ENCODE measurements around the gene ROMO1.

ROMO1 gene

DNA sequence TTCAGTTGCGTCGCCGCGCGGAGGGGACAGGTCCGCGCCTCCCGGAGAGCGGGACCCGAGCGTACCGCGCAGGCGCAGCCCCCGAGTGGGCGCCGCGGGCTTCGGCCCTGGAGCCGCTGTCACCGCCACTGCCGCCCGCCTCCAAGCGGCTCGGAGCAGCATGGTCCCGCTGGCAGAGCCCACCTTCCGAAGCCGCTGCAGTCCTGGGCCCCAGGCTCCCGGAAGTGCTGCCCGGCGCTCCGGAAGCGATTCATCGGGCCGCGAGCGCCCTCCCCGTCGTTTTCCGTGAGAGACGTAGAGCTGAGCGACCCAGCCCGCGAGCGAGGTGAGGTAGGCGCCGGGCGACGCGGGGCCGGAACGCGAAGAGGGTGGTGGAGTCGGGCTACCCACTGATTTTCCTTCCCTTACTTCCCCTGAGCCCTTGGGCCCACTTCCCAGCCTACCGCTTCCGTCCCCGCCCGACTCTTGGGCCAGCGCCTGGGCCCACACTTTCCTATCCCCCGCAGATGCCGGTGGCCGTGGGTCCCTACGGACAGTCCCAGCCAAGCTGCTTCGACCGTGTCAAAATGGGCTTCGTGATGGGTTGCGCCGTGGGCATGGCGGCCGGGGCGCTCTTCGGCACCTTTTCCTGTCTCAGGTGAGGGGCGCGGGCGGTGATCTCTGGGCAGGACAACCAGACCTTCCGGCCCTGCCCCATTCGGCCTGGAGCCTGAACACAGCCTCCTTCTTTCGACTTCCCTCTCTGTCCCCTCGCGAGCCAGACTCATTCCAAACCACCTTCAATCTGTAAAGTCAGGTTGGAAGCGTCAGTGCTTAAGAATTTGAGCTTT lies at the start of gene ROMO1, which contains the start of gene NFS1:
Gene ROMO1, plus strand, starts transcription at position 279 of the 830 bp plus-strand sequence. Its CDS starts 228 bp downstream, at position 507.
Gene NFS1, minus strand, starts transcription at position 226 of the 830 bp plus-strand sequence. Its CDS starts 64 bp downstream, at position 162.
- peak; percentile 92 for DNase-seq

DNA sequence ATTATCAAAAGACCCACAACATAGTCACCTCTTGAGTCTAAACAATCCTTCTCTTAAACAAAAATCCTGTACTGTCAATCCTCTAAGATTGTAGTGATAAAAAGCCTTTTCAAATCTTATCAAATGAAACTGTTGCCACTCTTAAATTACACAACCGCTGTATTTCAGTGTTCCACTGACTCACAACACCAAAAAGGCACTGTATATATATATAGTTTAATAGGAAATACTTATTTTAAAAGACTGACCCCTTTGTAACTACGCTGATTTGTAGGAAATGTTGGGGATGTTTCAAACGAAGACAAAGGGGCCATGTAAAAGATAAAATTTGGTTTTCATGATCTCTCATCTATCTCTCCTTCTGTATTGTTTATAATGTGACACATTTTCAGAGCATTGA lies 48.6 kb upstream of the ROMO1 start:
- no peak for DNase-seq

DNA sequence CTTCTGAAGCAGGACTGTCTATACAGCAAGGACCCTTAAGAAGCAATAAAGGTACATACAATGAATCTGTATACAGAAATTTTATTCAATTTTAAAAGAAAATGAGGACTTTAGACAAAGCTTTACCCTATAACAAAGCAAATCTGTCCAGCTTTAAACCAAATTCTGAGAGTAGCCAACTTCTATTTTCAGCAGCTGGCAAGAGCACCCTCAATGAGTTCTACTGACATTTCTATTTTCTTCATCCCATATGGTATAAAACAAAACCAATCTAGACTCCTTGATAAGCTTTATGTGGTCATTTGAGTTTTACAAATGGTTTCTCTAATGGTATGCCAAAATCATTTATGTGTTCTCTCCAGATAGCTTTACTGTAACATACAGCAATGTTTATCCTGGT lies 47.2 kb upstream of the ROMO1 start:
- DNase-seq: no peak

GRCh38 chr20:35652641-35653429 lies 46.4 kb upstream of the ROMO1 start:
- no peak for DNase-seq

DNA sequence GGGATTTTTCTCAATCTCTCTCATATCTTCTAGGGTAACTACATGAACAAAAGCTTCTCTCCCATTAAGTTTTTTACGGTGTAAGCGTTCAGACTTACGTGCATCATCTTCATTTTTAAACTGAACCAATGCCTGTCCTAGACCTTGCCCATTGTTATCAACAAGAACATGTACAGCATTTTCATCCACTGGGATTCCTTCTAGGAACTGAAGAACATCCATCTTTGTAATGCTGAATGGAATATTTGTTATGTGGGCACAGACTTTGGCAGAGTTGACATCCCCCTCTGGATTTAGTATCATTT lies 45.8 kb upstream of the ROMO1 start:
- no peak for DNase-seq

GRCh38 chr20:35653893-35654292 lies 45.3 kb upstream of the ROMO1 start:
- no peak for DNase-seq

DNA sequence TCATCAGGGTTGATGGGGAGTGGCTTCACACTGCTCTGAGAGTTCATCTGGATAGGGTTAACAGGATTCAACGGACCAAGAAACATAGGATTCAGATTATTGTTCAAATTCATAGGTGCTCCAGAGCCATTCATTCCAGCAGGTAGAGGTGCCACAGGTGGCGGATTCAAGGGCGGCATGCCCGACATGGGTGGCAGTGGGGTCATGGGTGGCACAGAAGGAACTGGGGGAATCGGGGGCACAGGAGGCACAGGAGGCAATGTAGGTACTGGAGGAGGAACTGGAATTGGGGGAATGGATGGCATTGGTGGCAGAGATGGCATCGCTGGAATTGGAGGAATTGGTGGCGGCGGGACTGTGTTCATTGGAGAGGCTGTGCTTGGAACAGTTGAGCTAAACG lies 44.8 kb upstream of the ROMO1 start:
- DNase-seq: no peak

GRCh38 chr20:35657271-35657670 lies 41.9 kb upstream of the ROMO1 start:
- no peak for DNase-seq

DNA sequence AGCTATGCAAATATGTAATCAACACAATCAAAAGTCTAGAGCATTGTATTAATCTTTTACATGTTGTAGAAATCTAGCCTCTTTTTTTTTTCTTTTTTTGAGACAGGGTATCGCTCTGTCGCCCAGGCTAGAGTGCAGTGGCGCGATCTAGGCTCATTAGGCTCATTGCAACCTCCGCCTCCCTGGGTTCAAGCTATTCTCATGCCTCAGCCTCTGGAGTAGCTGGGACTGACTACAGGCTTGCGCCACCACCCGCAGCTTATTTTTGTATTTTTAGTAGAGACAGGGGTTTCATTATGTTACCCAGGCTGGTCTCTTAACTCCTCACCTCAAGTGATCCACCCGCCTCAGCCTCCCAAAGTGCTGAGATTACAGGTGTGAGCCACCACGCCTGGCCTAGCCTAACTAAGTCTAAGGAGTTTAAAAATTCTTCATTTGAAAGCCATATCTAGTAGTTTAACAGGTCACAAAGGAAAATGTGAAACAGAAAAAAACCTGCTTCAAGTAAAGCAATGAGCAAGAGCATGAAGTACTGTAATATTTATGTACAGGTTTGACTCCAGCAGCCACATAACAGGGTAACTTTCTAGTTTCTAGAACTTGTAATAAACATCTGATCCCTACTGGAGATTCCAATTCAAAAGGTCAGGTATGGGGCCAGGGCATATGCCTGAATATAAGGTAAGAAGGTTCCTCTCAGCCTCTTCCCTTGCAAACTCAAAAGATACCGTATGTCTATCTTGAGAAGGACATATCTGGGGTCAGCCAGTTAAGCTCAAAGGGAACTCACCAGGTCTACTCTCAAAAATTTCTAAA lies 38.9 kb upstream of the ROMO1 start:
- DNase-seq: no peak

DNA sequence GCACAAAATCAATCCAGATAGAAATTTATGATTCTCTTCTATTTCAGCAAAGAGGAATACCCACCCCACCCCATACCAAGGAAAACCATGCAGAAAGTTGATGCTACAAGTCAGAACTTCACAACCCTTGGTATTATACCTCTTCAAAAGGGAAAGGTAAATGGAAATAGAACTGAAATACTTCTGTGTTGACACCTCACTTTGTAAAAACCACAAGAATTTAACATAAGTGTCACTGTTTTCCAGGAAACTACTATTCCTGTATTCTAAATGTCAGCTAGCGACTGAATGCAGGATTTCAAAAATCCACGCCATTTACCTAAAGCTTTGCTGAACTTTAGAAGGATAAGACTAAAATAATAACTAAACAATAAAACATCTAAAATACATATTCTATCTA lies 38.2 kb upstream of the ROMO1 start:
- no peak for DNase-seq

- no peak for DNase-seq
Measured at GRCh38 chr20:35661908-35662307, 37.3 kb upstream of the ROMO1 start.

- DNase-seq: no peak
Measured at GRCh38 chr20:35662551-35662950, 36.7 kb upstream of the ROMO1 start.

GRCh38 chr20:35663516-35664465 lies 35.4 kb upstream of the ROMO1 start:
- DNase-seq: no peak

DNA sequence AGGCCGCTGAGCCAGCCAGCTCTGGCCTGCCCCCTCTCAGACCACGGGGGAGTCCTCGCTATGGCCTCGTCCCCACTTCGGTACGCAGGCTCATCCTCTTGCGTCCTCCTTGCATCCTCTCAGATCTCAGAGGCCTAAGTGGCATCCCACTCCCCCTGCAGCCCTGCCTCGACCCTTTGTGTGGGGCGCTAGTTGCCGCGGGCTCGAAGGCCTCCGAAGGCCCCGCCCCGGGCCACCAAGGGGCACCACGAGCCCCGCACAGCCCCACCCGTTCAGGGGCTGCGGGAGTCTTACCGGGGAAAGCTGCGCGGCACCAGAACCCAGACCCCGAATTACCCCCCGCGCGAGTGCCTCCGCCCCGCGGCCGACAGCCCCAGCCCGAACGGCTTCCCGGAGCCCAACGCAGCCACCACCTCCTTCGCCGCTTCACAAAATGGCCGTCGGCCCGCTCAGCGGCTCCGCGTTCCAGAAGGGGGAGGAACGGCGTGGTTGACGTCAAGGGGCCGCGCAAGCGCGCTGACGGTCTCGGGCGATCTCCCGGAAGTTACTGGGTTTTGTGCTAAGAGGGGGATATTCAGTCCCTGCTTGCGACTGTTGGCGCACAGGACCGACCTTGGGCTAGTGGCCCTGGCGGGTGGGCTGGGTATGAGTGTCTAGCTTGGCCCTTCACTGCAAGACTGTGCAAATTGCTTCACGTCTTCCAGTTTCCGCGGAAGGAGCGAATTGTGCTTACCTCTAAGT lies 34.6 kb upstream of the ROMO1 start, which contains the start of the genes CPNE1 and RBM12:
Gene CPNE1, minus strand, starts transcription at position 435 of the 741 bp plus-strand sequence. CDS start 31,977 bp downstream, outside the sequence.
Gene RBM12, minus strand, starts transcription at position 435 of the 741 bp plus-strand sequence. CDS start 9,578 bp downstream, outside the sequence.
- DNase-seq: peak; percentile 97

- DNase-seq: no peak
Measured at GRCh38 chr20:35665949-35666288, 33.3 kb upstream of the ROMO1 start.

- DNase-seq: no peak
Measured at GRCh38 chr20:35669221-35669620, 30.0 kb upstream of the ROMO1 start.

- no peak for DNase-seq
Measured at GRCh38 chr20:35669681-35670080, 29.5 kb upstream of the ROMO1 start.

DNA sequence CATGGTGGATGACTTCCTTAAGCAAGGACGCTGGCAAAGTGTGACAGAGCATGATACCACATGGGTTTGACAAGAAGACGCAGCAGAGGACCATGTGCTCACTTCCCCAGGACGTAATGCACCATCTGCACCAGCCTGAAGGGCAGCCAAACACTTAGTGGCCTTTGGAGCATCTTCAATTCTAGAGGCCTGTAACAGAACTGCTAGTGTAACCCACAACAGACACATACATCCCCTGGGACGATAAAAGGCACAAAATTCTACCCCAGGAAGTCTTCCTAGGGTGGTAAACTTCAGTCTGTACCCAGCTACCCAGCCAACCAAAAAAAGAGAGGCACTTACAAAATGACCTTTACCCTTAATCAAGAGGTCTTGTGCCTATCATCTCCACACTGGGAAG lies 25.3 kb upstream of the ROMO1 start:
- DNase-seq: no peak

GRCh38 chr20:35674921-35675320 lies 24.3 kb upstream of the ROMO1 start:
- DNase-seq: no peak

DNA sequence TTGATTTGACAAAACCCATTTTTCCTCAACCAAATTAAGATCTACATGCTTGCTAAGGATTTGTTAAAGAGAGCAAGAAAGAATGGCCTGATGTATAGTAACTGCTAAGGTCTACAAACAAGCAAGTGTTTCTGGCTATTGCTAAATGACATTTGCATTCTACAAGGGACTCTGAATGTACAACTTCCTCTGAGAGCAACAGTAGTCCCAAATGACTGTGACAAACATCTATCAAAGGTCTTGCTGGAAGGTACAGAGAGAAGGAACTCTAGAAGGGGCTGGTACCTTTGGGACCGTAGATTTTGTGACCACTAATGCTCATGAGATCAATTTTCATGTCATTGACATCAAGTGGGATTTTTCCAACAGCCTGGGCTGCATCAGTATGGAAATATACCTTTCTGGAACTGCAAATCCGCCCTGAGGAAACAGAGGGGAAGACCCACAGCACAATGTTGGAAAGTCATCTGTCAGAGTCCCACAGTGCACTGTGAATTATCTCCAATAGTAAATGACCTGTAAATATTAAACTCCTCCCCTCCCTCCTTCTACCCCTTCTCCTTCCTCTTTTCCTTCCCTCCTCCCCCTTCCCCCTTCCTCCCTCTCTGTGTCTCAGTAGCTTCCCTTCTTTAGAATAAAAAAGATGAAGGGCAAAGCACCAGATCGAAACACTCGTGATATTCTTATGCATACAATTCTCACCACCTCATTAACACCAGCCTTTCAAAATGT lies 18.6 kb upstream of the ROMO1 start:
- no peak for DNase-seq
